ENCODE results near the gene DNAJB14. TPM values are rescaled to one million over a fixed set of nuclear protein-coding genes. Genes with fewer than 3 reads are reported as not detected.

DNAJB14 gene
- total RNA-seq, 1 experiment from 2014 or later = 41.0 TPM

DNA sequence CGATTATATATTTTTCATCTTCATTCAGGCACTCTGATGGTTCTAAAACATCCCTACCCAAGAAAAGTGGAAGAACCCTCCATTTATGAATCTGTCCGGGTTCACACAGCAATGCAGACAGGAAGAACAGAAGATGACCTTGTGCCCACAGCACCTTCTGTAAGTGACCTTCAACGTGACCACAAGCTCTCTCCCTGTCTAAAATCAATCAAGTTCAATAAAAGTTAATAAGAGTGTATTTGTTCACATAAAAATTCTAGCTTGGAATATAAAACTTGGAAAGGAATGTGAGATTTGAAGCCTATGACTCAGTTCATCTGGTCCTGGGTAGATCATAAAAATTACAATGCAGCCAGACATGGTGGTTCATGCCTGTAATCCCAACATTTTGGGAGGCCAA, 93.2 kb downstream of the DNAJB14 start:
- no peak overlapping the region for H3K18ac ChIP-seq (ENCODE audit: insufficient read length, low read depth, low read length)
- no peak overlapping the region for H3K27ac ChIP-seq (ENCODE audit: insufficient read length, low read depth, low read length)
- no peak overlapping the region for H2BK20ac ChIP-seq (ENCODE audit: low read depth, low read length, poor library complexity, severe bottlenecking)
- no peak overlapping the region for H2BK15ac ChIP-seq (ENCODE audit: low read depth, low read length)
- no peak overlapping the region for H3T11ph ChIP-seq (ENCODE audit: low read length)
- DNase-seq = no peak
- peaks cover 7 to 11% of the 10 kb centered on the region in 2 experiments for H3K4me1 Mint-ChIP-seq
- H2BK12ac ChIP-seq (ENCODE audit: insufficient read length, low read depth, low read length) = no peak overlapping the region
- H3K23ac ChIP-seq (ENCODE audit: insufficient read length, low read depth, low read length) = no peak overlapping the region
- H3K36me3 Mint-ChIP-seq (ENCODE audit: insufficient read depth in 1 of 3, low read depth in 3 of 3) = no peaks in the 10 kb centered on the region
- H3K56ac ChIP-seq (ENCODE audit: insufficient read length, low read depth, low read length) = no peak overlapping the region
- no peaks in the 10 kb centered on the region for H3K4me1 ChIP-seq (ENCODE audit: insufficient read depth, low read length)
- TF ChIP-seq, protein P1, sequence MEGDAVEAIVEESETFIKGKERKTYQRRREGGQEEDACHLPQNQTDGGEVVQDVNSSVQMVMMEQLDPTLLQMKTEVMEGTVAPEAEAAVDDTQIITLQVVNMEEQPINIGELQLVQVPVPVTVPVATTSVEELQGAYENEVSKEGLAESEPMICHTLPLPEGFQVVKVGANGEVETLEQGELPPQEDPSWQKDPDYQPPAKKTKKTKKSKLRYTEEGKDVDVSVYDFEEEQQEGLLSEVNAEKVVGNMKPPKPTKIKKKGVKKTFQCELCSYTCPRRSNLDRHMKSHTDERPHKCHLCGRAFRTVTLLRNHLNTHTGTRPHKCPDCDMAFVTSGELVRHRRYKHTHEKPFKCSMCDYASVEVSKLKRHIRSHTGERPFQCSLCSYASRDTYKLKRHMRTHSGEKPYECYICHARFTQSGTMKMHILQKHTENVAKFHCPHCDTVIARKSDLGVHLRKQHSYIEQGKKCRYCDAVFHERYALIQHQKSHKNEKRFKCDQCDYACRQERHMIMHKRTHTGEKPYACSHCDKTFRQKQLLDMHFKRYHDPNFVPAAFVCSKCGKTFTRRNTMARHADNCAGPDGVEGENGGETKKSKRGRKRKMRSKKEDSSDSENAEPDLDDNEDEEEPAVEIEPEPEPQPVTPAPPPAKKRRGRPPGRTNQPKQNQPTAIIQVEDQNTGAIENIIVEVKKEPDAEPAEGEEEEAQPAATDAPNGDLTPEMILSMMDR (conservative IDR thresholded peaks at IDR 0.05) = no peak
- no peak overlapping the region for H3K4ac ChIP-seq (ENCODE audit: low read depth, low read length)
- H3K14ac ChIP-seq (ENCODE audit: insufficient read depth, low read length) = no peak overlapping the region
- no CpG with 5 or more reads among the region's 3 CpGs for WGBS (ENCODE audit: extremely low coverage, insufficient read length, low lambda C conversion rate)
- no peaks in the 10 kb centered on the region for H3K27me3 ChIP-seq (ENCODE audit: insufficient read depth, low read length)
- H3K27me3 Mint-ChIP-seq (ENCODE audit: low read depth) = no peaks in the 10 kb centered on the region; the same call in 1 of the 2 replicates
- H4K91ac ChIP-seq (ENCODE audit: insufficient read length, low read depth, low read length) = no peak overlapping the region
- H4K20me1 ChIP-seq (ENCODE audit: control insufficient read depth, insufficient read depth, insufficient read length) = no peaks in the 10 kb centered on the region
- no peak overlapping the region for H2BK120ac ChIP-seq (ENCODE audit: low read depth, low read length, poor library complexity, severe bottlenecking)
- no peak overlapping the region for H2AK5ac ChIP-seq (ENCODE audit: insufficient read length, low read length)
- no peak overlapping the region for H3K9ac ChIP-seq (ENCODE audit: extremely low read depth, insufficient read length, low read length)
- H3K79me2 ChIP-seq (ENCODE audit: insufficient read depth, low read length) = no peaks in the 10 kb centered on the region
- no peak overlapping the region for H3K4me2 ChIP-seq (ENCODE audit: insufficient read depth, insufficient read length, low read length)
- H3K27ac Mint-ChIP-seq = no peak overlapping the region
- no peak overlapping the region for H3K4me3 Mint-ChIP-seq
- no peaks in the 10 kb centered on the region for H3K9me3 ChIP-seq (ENCODE audit: control insufficient read depth, low read depth, low read length)
- no peak overlapping the region for H4K8ac ChIP-seq (replicated peaks; ENCODE audit: insufficient read length, low read depth, low read length)
- no peak overlapping the region for H2AFZ ChIP-seq (ENCODE audit: low read length)
- no peaks in the 10 kb centered on the region for H3K79me1 ChIP-seq (ENCODE audit: insufficient read depth, low read depth, low read length, poor library complexity, severe bottlenecking)
- H3K23me2 ChIP-seq (ENCODE audit: insufficient read length, low read depth, low read length, poor library complexity, severe bottlenecking) = no peaks in the 10 kb centered on the region
- no peak overlapping the region for H2BK5ac ChIP-seq (ENCODE audit: insufficient read length, low read length)
- H4K5ac ChIP-seq (ENCODE audit: insufficient read length, low read depth, low read length) = no peak overlapping the region
- H3K9me3 Mint-ChIP-seq = no peaks in the 10 kb centered on the region; a peak in 1 of 5 replicates
